ENCODE measurements around the gene ANKRD11.

The ANKRD11 gene

DNA sequence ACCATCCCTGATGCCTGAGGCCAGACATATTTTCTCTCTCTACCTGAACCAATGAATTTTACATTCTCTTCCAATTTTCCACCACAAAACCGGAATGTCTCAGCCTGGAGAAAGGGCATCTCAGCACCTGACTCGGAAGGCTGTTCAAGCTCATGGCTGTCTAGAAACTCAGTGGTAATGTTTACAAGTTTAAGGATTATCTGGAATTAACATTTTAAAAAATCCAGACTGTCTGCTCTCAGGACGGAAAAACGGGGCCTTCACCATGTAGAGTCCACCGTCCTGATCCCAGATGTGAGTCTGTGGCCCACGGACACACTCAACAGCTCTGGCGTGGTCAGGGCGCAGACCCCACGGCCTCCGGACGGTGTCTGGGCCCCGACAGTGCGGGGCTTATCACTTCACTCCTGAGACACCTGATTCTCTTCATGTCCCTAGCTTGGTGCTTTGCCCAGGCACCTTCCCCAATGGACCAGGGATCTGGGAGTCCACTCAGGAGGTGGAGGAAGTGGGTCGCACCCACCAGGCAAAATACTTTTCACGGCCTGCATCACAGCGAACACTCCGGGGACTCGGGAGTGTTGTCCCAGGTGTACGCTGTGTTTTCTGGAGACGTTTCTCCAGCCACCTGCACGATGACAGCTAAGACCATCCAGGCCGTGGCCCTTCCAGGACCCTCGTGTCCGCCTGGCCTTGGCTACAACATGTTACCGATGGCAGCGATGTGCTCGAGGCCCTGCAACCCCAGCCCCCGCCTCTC is 171.3 kb downstream of the ANKRD11 start:
- Histone ChIP-seq H3F3A (ENCODE audit: insufficient read depth) (no peaks in the 10 kb centered on the region), H3K79me2 (ENCODE audit: insufficient read depth, low read length) (peaks cover 95% of the 10 kb centered on the region)

DNA sequence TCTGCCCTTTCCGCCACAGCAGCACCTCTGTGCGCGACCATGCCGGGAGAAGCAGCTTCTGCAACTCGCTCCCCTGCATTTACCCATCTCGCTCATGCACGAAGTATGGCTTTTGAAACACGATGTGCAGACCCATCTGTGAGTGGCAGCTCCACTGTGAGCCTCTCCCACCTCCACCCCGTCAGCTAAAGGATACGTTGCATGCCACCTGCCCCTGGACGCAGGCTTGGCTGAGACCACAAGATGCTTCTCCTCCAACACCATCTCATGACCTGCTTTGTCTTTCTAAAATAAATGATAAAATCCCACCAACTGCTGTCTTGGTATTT is 172.0 kb downstream of the ANKRD11 start:
- no peak overlapping the region for H2AFZ ChIP-seq (ENCODE audit: low read depth, low read length, severe bottlenecking)
- peaks cover 96% of the 10 kb centered on the region for H3K79me2 ChIP-seq (ENCODE audit: insufficient read depth, low read length)
- H3K36me3 ChIP-seq (ENCODE audit: low read length) = no peaks in the 10 kb centered on the region
- no peak overlapping the region for H3K4me2 ChIP-seq (ENCODE audit: low read depth, low read length, poor library complexity, severe bottlenecking)
- H3K9ac ChIP-seq (ENCODE audit: low read length) = no peak overlapping the region
- TF ChIP-seq, protein P1, sequence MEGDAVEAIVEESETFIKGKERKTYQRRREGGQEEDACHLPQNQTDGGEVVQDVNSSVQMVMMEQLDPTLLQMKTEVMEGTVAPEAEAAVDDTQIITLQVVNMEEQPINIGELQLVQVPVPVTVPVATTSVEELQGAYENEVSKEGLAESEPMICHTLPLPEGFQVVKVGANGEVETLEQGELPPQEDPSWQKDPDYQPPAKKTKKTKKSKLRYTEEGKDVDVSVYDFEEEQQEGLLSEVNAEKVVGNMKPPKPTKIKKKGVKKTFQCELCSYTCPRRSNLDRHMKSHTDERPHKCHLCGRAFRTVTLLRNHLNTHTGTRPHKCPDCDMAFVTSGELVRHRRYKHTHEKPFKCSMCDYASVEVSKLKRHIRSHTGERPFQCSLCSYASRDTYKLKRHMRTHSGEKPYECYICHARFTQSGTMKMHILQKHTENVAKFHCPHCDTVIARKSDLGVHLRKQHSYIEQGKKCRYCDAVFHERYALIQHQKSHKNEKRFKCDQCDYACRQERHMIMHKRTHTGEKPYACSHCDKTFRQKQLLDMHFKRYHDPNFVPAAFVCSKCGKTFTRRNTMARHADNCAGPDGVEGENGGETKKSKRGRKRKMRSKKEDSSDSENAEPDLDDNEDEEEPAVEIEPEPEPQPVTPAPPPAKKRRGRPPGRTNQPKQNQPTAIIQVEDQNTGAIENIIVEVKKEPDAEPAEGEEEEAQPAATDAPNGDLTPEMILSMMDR (IDR thresholded peaks at IDR 0.05; ENCODE audit: insufficient read depth, low read length, poor library complexity, severe bottlenecking) = no peak
- no peak for TF ChIP-seq EZH2phosphoT487 (conservative IDR thresholded peaks at IDR 0.05; ENCODE audit: low read length)
- no peak overlapping the region for H3K27ac ChIP-seq (ENCODE audit: low read depth, low read length)
- H4K20me1 ChIP-seq (ENCODE audit: low read depth, low read length) = no peaks in the 10 kb centered on the region; the same call in 1 of the 2 replicates
- no peaks in the 10 kb centered on the region for H3K9me2 ChIP-seq (replicated peaks; ENCODE audit: insufficient read depth, low read length)
- no peak overlapping the region for H3K4me3 ChIP-seq (ENCODE audit: insufficient read depth, low read length, poor library complexity, severe bottlenecking)
- no peaks in the 10 kb centered on the region for H3K27me3 ChIP-seq (ENCODE audit: low read length)
- H3F3A ChIP-seq (ENCODE audit: insufficient read depth) = no peaks in the 10 kb centered on the region
- no peaks in the 10 kb centered on the region for H3K9me3 ChIP-seq (ENCODE audit: insufficient read depth, low read length)

More for the DNA sequence above, 171.3 kb downstream of the ANKRD11 start:
- TF ChIP-seq, protein P1 (IDR thresholded peaks at IDR 0.05; ENCODE audit: insufficient read depth, low read length, poor library complexity, severe bottlenecking) = no peak
- TF ChIP-seq EZH2phosphoT487 (conservative IDR thresholded peaks at IDR 0.05; ENCODE audit: low read length) = no peak
- Histone ChIP-seq H3K27ac (ENCODE audit: low read depth, low read length) (no peak overlapping the region), H3K36me3 (ENCODE audit: low read length) (no peaks in the 10 kb centered on the region), H2AFZ (ENCODE audit: low read depth, low read length, severe bottlenecking) (no peak overlapping the region), H3K9ac (ENCODE audit: low read length) (no peak overlapping the region), H3K4me3 (ENCODE audit: insufficient read depth, low read length, poor library complexity, severe bottlenecking) (no peak overlapping the region), H3K9me3 (ENCODE audit: insufficient read depth, low read length) (no peaks in the 10 kb centered on the region), H3K4me2 (ENCODE audit: low read depth, low read length, poor library complexity, severe bottlenecking) (no peak overlapping the region), H4K20me1 (ENCODE audit: low read depth, low read length) (no peaks in the 10 kb centered on the region; the same call in 1 of the 2 replicates), H3K9me2 (replicated peaks; ENCODE audit: insufficient read depth, low read length) (no peaks in the 10 kb centered on the region), H3K27me3 (ENCODE audit: low read length) (no peaks in the 10 kb centered on the region)

DNA sequence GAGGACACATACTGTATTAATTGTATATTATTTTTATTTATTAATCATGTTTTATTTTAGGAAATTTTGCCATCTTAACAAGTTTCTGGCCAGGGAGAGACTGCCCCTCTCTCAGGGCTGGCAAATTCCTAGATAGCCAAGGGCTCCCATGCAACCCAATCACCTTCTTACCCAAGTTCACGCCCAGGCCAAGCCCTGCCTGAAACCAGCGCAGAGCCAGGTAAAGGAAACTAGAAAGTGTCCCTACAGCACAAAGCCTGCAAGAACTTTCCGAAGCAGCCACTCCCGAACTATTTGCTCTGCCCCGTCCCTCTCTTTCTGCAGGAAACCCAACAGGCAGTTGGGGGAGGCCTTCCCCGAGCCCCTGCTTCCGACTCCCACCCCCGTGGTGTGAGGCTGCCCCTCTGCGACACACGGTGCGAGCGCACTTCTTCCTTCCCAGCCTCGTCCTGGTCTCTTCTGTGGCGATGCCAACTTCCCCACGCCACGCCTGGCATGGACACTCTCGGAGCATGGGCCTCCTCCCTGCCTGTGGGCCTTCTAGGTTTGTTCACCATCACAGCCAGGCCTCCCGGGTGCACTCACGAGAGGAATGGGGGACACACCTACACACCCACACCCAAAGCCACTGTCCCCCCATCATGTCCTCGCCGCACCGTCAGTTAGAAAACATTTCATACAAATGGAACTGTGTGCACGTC is 172.5 kb downstream of the ANKRD11 start:
- no peaks in the 10 kb centered on the region for H3K9me3 ChIP-seq (ENCODE audit: insufficient read depth, low read length)
- no peak overlapping the region for H3K4me2 ChIP-seq (ENCODE audit: low read depth, low read length, poor library complexity, severe bottlenecking)
- H3K79me2 ChIP-seq (ENCODE audit: insufficient read depth, low read length) = peaks cover 97% of the 10 kb centered on the region
- no peaks in the 10 kb centered on the region for H3F3A ChIP-seq (ENCODE audit: insufficient read depth)
- H3K9ac ChIP-seq (ENCODE audit: low read length) = no peak overlapping the region
- H3K4me3 ChIP-seq (ENCODE audit: insufficient read depth, low read length, poor library complexity, severe bottlenecking) = no peak overlapping the region
- no peak for TF ChIP-seq EZH2phosphoT487 (conservative IDR thresholded peaks at IDR 0.05; ENCODE audit: low read length)
- TF ChIP-seq, protein P1 (IDR thresholded peaks at IDR 0.05; ENCODE audit: insufficient read depth, low read length, poor library complexity, severe bottlenecking) = no peak
- no peak overlapping the region for H2AFZ ChIP-seq (ENCODE audit: low read depth, low read length, severe bottlenecking)
- H3K36me3 ChIP-seq (ENCODE audit: low read length) = no peaks in the 10 kb centered on the region
- no peak overlapping the region for H3K27ac ChIP-seq (ENCODE audit: low read depth, low read length)
- H3K9me2 ChIP-seq (replicated peaks; ENCODE audit: insufficient read depth, low read length) = no peaks in the 10 kb centered on the region
- H4K20me1 ChIP-seq (ENCODE audit: low read depth, low read length) = no peaks in the 10 kb centered on the region; the same call in 1 of the 2 replicates
- no peaks in the 10 kb centered on the region for H3K27me3 ChIP-seq (ENCODE audit: low read length)

Measured in SU-DHL-6 (cell line).